Fibroblast of lung (primary cell): ENCODE results near the gene RASSF1.

Experiments used
- CTCF ChIP-seq, 2 donors: IDR thresholded peaks in 1 of 2; conservative IDR thresholded peaks in 1 of 2; 1 replicate in 1 of 2; 2 replicates in 1 of 2; pipeline ENCODE4 v1.5.1; 2011 to 2012; ENCODE audit warnings: low read length in 2 of 2, control low read depth in 1 of 2, inconsistent platforms in 1 of 2, low read depth in 1 of 2, mild to moderate bottlenecking in 1 of 2
- EZH2 ChIP-seq: IDR thresholded peaks from 2 replicates; pipeline ENCODE4 v1.5.1; 2012; ENCODE audit warnings: low read length, control low read depth, mild to moderate bottlenecking; ENCODE audit errors: missing control alignments

GRCh38 chr3:50371133-50371685 lies 30.6 kb upstream of the RASSF1 start:
- TF ChIP-seq CTCF (conservative IDR thresholded peaks at IDR 0.05 in 1 of 2, IDR thresholded peaks at IDR 0.05 in 1 of 2; ENCODE audit: low read depth in 1 of 2, low read length in 2 of 2) (no peak), EZH2 (no peak)
